ENCODE results near the gene CDH13.

GRCh38 chr16:83143788-83144187 is 517.0 kb downstream of the CDH13 start:
- TF ChIP-seq CTCF (conservative IDR thresholded peaks at IDR 0.05; ENCODE audit: low read depth in 2 of 2) (no peak), POLR2AphosphoS5 (IDR thresholded peaks at IDR 0.05; ENCODE audit: low read depth) (no peak), STAT1 (IDR thresholded peaks at IDR 0.05; ENCODE audit: unreplicated experiment) (no peak), ZNF114 (CRISPR knock-in tag; IDR thresholded peaks at IDR 0.05) (no peak), EZH2phosphoT487 (IDR thresholded peaks at IDR 0.05; ENCODE audit: unreplicated experiment) (no peak)

Measured in GM23338 (cell line).